ENCODE results near the gene NEGR1.
A peak's percentile ranks its signal among the peaks of the same experiment; 100 is the strongest.

The NEGR1 gene

DNA sequence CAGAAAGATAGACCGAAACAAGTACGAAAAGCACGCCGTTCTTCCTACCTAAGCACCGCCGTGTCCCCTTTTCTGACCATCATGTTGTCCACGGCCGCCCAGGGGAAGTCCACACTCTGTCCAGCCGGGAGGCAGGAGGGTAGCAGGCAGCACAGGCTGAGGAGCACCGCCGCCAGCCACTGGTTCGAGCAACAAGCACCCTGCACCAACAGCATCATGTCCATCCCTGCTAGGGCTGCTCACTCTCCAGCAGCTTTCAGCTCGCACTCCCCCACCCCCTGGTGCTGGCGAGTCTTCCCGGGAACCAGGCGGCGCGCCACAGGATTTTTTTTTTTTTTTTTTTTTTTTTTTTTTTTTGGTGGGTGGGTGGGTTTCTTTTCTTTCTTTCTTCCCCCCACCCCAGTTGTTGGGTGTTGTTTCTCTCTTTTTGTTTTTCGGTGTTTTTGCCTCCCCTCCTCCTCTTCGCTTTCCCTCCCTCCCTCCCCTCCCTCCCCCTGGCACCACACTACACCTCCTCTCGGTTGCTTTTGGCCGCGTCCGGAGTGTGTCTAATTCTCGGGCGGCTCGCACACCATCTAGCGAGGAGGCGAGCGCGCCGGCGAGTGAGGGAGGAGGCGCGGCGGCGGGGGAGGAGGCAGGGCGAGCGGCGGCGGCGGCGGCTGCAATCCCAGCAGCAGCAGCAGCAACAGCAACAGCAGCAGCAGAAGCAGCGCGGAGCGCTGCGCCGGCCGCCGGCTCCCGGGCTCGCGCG, at the start of gene NEGR1:
NEGR1 (minus strand) TSS at position 269 of the 751 bp plus-strand sequence.
- intact Hi-C loops (cut with micrococcal nuclease), result no loop called here
- H3K27me3 Mint-ChIP-seq, result peaks cover 1% of the 10 kb centered on the region

DNA sequence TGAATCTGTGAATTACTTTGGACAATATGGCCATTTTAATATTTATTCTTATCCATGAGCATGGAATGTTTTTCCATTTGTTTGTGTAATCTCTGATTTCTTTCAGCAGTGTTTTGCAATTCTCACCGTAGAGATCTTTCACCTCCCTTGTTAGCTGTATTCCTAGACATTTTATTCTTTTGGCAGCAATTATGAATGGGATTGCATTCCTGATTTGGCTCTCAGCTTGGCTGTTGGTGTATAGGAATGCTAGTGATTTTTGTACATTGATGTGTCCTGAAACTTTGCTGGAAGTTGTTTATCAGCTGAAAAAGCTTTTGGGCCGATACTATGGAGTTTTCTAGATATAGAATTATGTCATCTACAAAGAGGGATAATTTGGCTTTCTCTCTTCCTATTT, 44.2 kb upstream of the NEGR1 start:
- H3K27me3 Mint-ChIP-seq, result no peaks in the 10 kb centered on the region
- no peaks in the 10 kb centered on the region for H3K9me3 Mint-ChIP-seq
- no peaks in the 10 kb centered on the region for H3K4me1 Mint-ChIP-seq (ENCODE audit: low read depth)
- H3K36me3 Mint-ChIP-seq (ENCODE audit: low read depth), result no peaks in the 10 kb centered on the region
- no peak overlapping the region for H3K4me3 Mint-ChIP-seq
- intact Hi-C loops (cut with micrococcal nuclease), result no loop called here
- no peak overlapping the region for H3K27ac Mint-ChIP-seq

More for the DNA sequence above, at the start of gene NEGR1:
- no peaks in the 10 kb centered on the region for H3K9me3 Mint-ChIP-seq
- H3K4me1 Mint-ChIP-seq (ENCODE audit: low read depth), result peaks cover 18% of the 10 kb centered on the region
- no peak within 1 kb of the TSS for H3K4me3 Mint-ChIP-seq
- H3K27ac Mint-ChIP-seq, result peak within 1 kb of the TSS; percentile 18
- no peaks in the 10 kb centered on the region for H3K36me3 Mint-ChIP-seq (ENCODE audit: low read depth)

DNA sequence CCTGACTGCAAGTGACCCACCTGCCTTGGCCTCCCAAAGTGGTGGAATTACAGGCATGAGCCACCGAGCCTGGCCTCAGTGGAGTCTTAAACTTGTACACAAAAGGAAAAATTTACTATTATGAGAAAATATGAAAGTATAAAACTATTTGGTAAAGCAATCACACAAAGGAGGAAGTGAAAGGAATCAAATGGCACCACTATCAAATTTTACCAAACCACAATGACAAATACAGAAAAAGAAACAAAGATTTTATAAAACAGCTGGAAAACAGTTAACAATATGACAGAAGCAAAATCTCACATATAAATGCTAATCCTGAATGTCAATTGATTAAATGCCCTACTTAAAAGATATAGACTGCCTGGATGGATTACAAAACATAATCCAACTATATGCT, 42.1 kb upstream of the NEGR1 start:
- Mint-ChIP-seq H3K4me1 (ENCODE audit: low read depth) (no peaks in the 10 kb centered on the region), H3K9me3 (no peaks in the 10 kb centered on the region), H3K4me3 (no peak overlapping the region), H3K36me3 (ENCODE audit: low read depth) (no peaks in the 10 kb centered on the region), H3K27ac (no peak overlapping the region), H3K27me3 (no peaks in the 10 kb centered on the region)
- intact Hi-C loops (cut with micrococcal nuclease), result no loop called here

DNA sequence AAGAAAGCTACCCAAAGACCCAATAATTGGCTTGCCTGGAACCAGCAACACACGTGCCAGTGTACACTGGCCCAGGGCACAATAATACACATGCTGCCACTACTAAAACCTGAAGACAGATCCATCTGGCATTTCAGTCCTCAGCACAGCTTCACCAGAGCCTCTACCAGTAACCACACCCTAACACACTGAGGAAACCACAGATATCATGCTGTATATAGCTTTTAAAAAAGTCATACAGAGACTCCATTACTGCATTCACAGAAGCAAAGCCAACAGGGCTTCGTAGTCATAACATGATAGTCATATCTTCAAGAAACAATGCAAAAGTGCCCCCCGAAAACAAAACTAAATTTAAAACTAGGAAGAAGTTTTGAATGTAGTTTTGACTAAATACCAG, 40.6 kb upstream of the NEGR1 start:
- Mint-ChIP-seq H3K9me3 (no peaks in the 10 kb centered on the region), H3K4me1 (ENCODE audit: low read depth) (no peaks in the 10 kb centered on the region), H3K27ac (no peak overlapping the region), H3K36me3 (ENCODE audit: low read depth) (no peaks in the 10 kb centered on the region), H3K4me3 (no peak overlapping the region), H3K27me3 (no peaks in the 10 kb centered on the region)
- intact Hi-C loops (cut with micrococcal nuclease), result no loop called here

DNA sequence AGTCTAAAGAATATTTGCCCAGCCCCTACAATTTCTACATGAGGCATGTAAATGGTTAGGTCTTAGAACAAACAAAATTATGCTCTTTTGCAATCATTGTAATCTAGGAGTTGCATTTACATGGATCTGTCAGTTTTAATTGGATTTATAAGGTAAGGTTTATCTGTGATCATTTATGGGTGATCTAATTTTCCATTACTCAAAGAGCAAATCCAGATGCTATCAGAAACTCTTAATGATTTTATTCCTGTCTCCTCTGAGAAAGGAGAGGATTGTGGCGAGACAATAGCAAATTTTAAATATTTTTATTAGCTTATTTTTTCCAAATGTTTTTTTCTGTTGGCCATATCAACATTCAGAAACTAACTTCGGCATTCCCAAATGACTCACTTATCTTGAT, 14.2 kb upstream of the NEGR1 start:
- Mint-ChIP-seq H3K27me3 (no peaks in the 10 kb centered on the region), H3K4me3 (no peak overlapping the region), H3K9me3 (no peaks in the 10 kb centered on the region), H3K27ac (no peak overlapping the region), H3K36me3 (ENCODE audit: low read depth) (no peaks in the 10 kb centered on the region), H3K4me1 (ENCODE audit: low read depth) (no peaks in the 10 kb centered on the region)
- intact Hi-C loops (cut with micrococcal nuclease), result no loop called here

DNA sequence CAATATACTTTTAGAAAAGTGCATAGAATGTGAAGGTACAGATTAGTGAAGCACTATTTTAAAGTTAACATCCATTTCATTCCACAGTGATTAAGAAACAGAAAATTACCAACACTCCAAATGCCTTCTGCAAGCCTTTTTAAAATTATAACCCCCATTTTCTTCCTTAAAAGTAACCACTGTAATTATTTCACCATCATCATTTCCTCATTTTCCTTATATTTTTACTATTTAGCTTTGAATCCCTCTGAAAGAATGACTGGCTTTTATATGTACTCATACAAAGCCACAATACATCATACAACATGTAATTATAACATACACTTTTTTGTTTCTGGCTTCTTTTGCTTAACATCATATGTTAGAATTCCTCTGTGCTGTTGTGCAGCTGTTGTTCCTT, 6.5 kb upstream of the NEGR1 start:
- no peaks in the 10 kb centered on the region for H3K9me3 Mint-ChIP-seq
- peak overlapping the region; percentile 42 for H3K27ac Mint-ChIP-seq
- no peaks in the 10 kb centered on the region for H3K4me1 Mint-ChIP-seq (ENCODE audit: low read depth)
- no peak overlapping the region for H3K4me3 Mint-ChIP-seq
- intact Hi-C loops (cut with micrococcal nuclease), result no loop called here
- no peaks in the 10 kb centered on the region for H3K36me3 Mint-ChIP-seq (ENCODE audit: low read depth)
- H3K27me3 Mint-ChIP-seq, result no peaks in the 10 kb centered on the region

DNA sequence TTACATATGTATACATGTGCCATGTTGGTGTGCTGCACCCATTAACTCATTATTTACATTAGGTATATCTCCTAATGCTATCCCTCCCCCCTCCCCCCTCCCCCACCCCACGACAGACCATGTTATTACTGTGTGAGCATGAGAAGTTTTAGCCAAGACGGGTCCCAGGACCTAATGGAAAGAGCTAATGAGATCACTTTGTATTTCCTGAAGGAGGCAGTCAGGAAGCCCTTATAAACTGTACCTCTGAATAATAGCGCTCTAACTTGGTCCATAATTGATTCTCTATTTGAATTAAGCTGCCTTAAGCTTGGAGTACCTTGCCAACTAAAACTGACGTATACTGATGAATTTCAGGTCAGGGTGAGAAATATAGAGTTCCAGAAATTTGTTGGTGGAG, 4.1 kb upstream of the NEGR1 start:
- intact Hi-C loops (cut with micrococcal nuclease), result no loop called here
- Mint-ChIP-seq H3K9me3 (no peaks in the 10 kb centered on the region), H3K27me3 (peaks cover 1% of the 10 kb centered on the region), H3K4me3 (no peak overlapping the region), H3K27ac (no peak overlapping the region), H3K36me3 (ENCODE audit: low read depth) (no peaks in the 10 kb centered on the region), H3K4me1 (ENCODE audit: low read depth) (peaks cover 11% of the 10 kb centered on the region)

DNA sequence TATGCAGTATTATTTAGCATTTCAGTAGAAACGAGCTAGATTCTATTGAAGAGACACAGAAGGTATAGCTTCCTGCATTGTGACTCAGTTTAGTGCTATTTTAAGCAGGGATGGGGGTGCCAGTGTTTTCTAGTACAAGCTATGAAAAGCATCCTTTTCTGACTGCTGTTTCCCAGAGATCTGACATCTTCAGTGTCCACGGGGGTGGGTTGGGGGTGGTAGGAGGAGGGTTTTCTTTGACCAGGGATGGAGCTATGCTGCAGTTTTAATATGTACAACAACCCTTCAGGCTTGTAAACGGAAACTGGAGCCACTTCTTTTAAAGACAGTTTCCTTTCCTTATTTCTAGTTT, 2.7 kb upstream of the NEGR1 start:
- H3K36me3 Mint-ChIP-seq (ENCODE audit: low read depth), result no peaks in the 10 kb centered on the region
- H3K27ac Mint-ChIP-seq, result no peak overlapping the region
- peaks cover 1% of the 10 kb centered on the region for H3K27me3 Mint-ChIP-seq
- no peaks in the 10 kb centered on the region for H3K9me3 Mint-ChIP-seq
- intact Hi-C loops (cut with micrococcal nuclease), result no loop called here
- peaks cover 18% of the 10 kb centered on the region for H3K4me1 Mint-ChIP-seq (ENCODE audit: low read depth)
- H3K4me3 Mint-ChIP-seq, result no peak overlapping the region

- no peaks in the 10 kb centered on the region for H3K9me3 Mint-ChIP-seq
- H3K27ac Mint-ChIP-seq, result no peak overlapping the region
- H3K4me1 Mint-ChIP-seq (ENCODE audit: low read depth), result peaks cover 18% of the 10 kb centered on the region
- intact Hi-C loops (cut with micrococcal nuclease), result no loop called here
- no peak overlapping the region for H3K4me3 Mint-ChIP-seq
- peaks cover 1% of the 10 kb centered on the region for H3K27me3 Mint-ChIP-seq
- H3K36me3 Mint-ChIP-seq (ENCODE audit: low read depth), result no peaks in the 10 kb centered on the region
These were observed 2.2 kb upstream of the NEGR1 start for GRCh38 chr1:72284348-72285073.

DNA sequence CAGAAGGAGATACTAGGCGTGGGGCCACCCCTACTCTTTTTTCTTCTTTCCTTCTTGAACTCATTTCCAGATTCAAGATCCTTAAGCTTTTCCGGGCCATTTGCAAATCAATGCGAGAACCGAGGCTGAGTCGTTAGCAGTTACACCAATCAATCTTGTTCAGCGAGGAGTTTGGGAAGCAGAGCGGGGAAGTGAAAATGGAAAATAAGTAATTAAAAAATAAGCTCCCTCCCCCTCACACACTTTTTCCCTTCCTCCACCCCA, 1.7 kb upstream of the NEGR1 start:
- Mint-ChIP-seq H3K27ac (no peak overlapping the region), H3K4me1 (ENCODE audit: low read depth) (peaks cover 18% of the 10 kb centered on the region), H3K27me3 (peaks cover 1% of the 10 kb centered on the region), H3K9me3 (no peaks in the 10 kb centered on the region), H3K36me3 (ENCODE audit: low read depth) (no peaks in the 10 kb centered on the region), H3K4me3 (no peak overlapping the region)
- intact Hi-C loops (cut with micrococcal nuclease), result no loop called here

DNA sequence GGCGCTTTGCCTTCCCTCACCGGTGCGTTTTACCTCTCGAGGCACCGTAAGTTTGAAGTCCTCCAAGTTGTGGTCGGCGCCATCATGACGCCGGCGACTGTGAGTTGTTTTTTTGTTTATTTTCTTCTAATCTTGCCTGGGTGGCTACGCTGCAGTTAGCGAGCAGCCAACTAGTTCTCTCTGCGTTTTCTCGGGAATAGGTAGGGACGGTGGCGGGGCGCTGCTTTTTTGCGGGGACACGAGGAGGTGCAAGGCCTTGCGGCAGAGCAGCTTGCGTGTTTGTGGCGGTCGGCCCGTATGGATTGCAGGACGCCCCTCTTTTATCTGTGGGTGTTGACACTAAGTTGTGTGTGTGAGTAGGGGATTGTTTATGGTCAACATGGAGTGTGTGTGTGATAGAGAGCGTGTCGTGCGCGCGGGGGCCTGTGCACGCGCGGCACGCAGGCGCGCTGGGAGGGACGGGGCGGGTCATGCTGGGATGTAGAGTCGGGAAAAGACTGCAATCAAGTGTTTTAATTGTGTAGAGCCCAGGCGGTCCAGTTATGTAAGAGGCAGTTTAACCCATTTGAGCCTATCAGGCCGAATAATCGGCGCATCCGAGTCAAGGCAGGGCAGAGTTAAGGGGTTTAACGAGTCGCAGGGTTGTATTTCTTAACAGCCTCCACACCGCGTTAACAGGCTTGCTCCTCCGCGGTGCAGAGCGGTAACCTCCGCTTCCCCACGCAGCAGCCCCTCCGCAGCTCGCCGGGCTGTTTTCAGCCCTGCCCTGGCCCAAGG, 1.2 kb upstream of the NEGR1 start:
- H3K36me3 Mint-ChIP-seq (ENCODE audit: low read depth), result no peaks in the 10 kb centered on the region
- H3K27me3 Mint-ChIP-seq, result peaks cover 1% of the 10 kb centered on the region
- intact Hi-C loops (cut with micrococcal nuclease), result no loop called here
- H3K27ac Mint-ChIP-seq, result no peak overlapping the region
- peaks cover 18% of the 10 kb centered on the region for H3K4me1 Mint-ChIP-seq (ENCODE audit: low read depth)
- H3K9me3 Mint-ChIP-seq, result no peaks in the 10 kb centered on the region
- H3K4me3 Mint-ChIP-seq, result no peak overlapping the region

- peaks cover 1% of the 10 kb centered on the region for H3K27me3 Mint-ChIP-seq
- no peak overlapping the region for H3K27ac Mint-ChIP-seq
- intact Hi-C loops (cut with micrococcal nuclease), result no loop called here
- no peak overlapping the region for H3K4me3 Mint-ChIP-seq
- H3K4me1 Mint-ChIP-seq (ENCODE audit: low read depth), result peaks cover 18% of the 10 kb centered on the region
- H3K36me3 Mint-ChIP-seq (ENCODE audit: low read depth), result no peaks in the 10 kb centered on the region
- H3K9me3 Mint-ChIP-seq, result no peaks in the 10 kb centered on the region
These were observed 625 bp upstream of the NEGR1 start for GRCh38 chr1:72283022-72283306.

DNA sequence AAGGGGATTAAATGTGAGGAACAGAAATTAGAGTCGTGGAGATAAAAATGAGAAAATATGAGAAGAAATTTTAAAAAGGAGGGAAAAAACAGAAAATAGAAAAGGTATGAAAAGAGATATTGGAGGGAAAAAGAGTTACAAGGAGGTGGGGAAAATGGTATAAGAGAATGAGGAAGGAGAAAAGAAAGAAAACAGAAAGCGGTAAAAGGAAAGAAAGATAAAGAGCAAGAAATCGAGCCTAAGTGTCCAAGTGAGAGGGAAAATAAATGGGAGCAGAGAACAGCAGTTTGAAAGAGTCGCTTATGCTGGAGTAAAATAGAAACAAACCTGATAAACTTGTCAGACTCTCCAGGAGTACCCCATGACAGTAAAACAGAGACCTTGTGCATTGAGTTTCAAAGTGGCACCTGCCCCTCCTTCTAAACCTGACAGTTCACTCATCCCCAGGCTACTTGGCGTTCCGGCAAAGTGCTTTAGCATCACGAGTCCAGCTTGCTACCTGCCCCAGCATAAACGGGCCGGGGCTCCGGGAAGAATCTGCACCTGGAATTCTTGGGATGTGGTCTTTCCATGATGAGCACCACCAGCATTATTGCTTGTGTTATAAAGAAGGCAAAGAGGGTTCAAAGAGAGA, 585 bp downstream of the NEGR1 start:
- H3K9me3 Mint-ChIP-seq, result no peaks in the 10 kb centered on the region
- no peaks in the 10 kb centered on the region for H3K36me3 Mint-ChIP-seq (ENCODE audit: low read depth)
- intact Hi-C loops (cut with micrococcal nuclease), result no loop called here
- H3K4me1 Mint-ChIP-seq (ENCODE audit: low read depth), result peaks cover 18% of the 10 kb centered on the region
- H3K27me3 Mint-ChIP-seq, result peaks cover 1% of the 10 kb centered on the region
- H3K4me3 Mint-ChIP-seq, result no peak overlapping the region
- peak overlapping the region; percentile 18 for H3K27ac Mint-ChIP-seq

DNA sequence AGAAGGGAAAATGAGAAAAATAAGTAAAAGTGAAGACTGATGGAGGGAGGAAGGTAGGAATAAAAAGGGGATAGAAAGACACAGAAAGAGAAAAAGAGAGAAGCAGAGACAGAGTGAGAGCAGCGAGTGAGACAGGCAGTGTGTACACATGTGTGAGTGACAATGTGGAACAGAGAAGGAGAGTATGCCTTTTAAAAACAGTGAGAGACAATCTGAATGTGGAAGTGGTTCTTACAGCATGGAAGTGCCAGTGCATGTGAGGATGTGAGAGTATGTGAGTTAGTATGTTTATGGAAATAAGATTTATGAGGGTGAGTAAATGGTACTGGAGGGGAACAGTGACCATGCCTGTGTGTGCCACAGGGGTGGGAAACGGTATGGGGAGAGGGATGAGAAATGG, 1.2 kb downstream of the NEGR1 start:
- Mint-ChIP-seq H3K4me3 (no peak overlapping the region), H3K4me1 (ENCODE audit: low read depth) (peaks cover 18% of the 10 kb centered on the region), H3K27ac (peak overlapping the region; percentile 18)

More for the DNA sequence above, 1.2 kb downstream of the NEGR1 start:
- Mint-ChIP-seq H3K9me3 (no peaks in the 10 kb centered on the region), H3K36me3 (ENCODE audit: low read depth) (no peaks in the 10 kb centered on the region), H3K27me3 (peaks cover 1% of the 10 kb centered on the region)
- intact Hi-C loops (cut with micrococcal nuclease), result no loop called here
